Colonic mucosa (tissue), 4 donors: ENCODE results near the gene IFT80. TPM values are rescaled to one million over a fixed set of nuclear protein-coding genes. Genes with fewer than 3 reads are reported as not detected.

Experiments
- DNase-seq: peaks from one replicate; pipeline ENCODE4 v3.0.0-alpha.2; 2020
- H3K27ac ChIP-seq: fragments of 200-600 bp; one replicate; pipeline ENCODE4 v1.8.0; 2021
- H3K27me3 ChIP-seq: fragments of 200-600 bp; one replicate; pipeline ENCODE4 v1.8.0; 2021
- H3K36me3 ChIP-seq: fragments of 200-600 bp; one replicate; pipeline ENCODE4 v1.8.0; 2021
- H3K4me1 ChIP-seq: fragments of 200-600 bp; one replicate; pipeline ENCODE4 v1.8.0; 2021; ENCODE audit warnings: mild to moderate bottlenecking
- H3K4me3 ChIP-seq: fragments of 200-600 bp; one replicate; pipeline ENCODE4 v1.8.0; 2021
- H3K9ac ChIP-seq, 2 donors: one replicate each; pipeline ENCODE4 v1.7.0; 2013; ENCODE audit warnings: control low read depth in 2 of 2, low read depth in 2 of 2, low read length in 2 of 2
- H3K9me3 ChIP-seq: fragments of 200-600 bp; one replicate; pipeline ENCODE4 v1.8.0; 2021
- CTCF ChIP-seq: fragments of 200-600 bp; IDR thresholded peaks from one replicate; pipeline ENCODE4 v1.8.0; 2022; ENCODE audit warnings: antibody characterized with exemption, mild to moderate bottlenecking
- intact Hi-C: fragments of 100-400 bp; cut with DNase I; formaldehyde crosslinking; loops from one replicate; pipeline ENCODE4 v1.14.1; 2022
- total RNA-seq, 2 donors: library from RNA; stranded (reverse); fragmentation: NEBNext Ultra II Directional in 1 of 2; extraction: Animal tissue kit (Norgen Biotek cat#: 25700) in 1 of 2; gene quantifications; one replicate each; pipeline ENCODE4 v1.2.1, GENCODE V29; 2021
- donor health status: healthy.
- donor health status: DM: no; HTN: no; CAD: no.
- donor health status: DM: no; HTN: no; CAD: no.

Gene IFT80
- total RNA-seq, 2 donors from 2014 or later = 13.1 to 13.8 TPM

GRCh38 chr3:160403796-160404470, 4.9 kb upstream of the IFT80 start:
- Histone ChIP-seq H3K4me1 (no peaks in the 10 kb centered on the region), H3K4me3 (no peak overlapping the region), H3K9me3 (no peaks in the 10 kb centered on the region), H3K27me3 (no peaks in the 10 kb centered on the region), H3K9ac (peak overlapping the region in 1 of 2 donors; percentile 34), H3K27ac (no peak overlapping the region), H3K36me3 (no peaks in the 10 kb centered on the region)
- no peak for TF ChIP-seq CTCF
- no peak for DNase-seq
- intact Hi-C loops = no loop called here

GRCh38 chr3:160403028-160403545, 4.1 kb upstream of the IFT80 start:
- no peaks in the 10 kb centered on the region for H3K4me1 ChIP-seq
- no peaks in the 10 kb centered on the region for H3K36me3 ChIP-seq
- H3K9ac ChIP-seq = peak overlapping the region in 1 of 2 donors; percentile 73
- H3K9me3 ChIP-seq = no peaks in the 10 kb centered on the region
- no peak for DNase-seq
- intact Hi-C loops = no loop called here
- no peaks in the 10 kb centered on the region for H3K27me3 ChIP-seq
- no peak overlapping the region for H3K27ac ChIP-seq
- peak overlapping the region; percentile 52 for H3K4me3 ChIP-seq
- TF ChIP-seq CTCF = no peak

- H3K4me1 ChIP-seq = no peaks in the 10 kb centered on the region
- TF ChIP-seq CTCF = no peak
- DNase-seq = no peak
- H3K9ac ChIP-seq = peak overlapping the region in 1 of 2 donors; percentile 73
- H3K4me3 ChIP-seq = peak overlapping the region; percentile 52
- no peaks in the 10 kb centered on the region for H3K36me3 ChIP-seq
- intact Hi-C loops = no loop called here
- H3K27ac ChIP-seq = no peak overlapping the region
- H3K9me3 ChIP-seq = no peaks in the 10 kb centered on the region
- H3K27me3 ChIP-seq = no peaks in the 10 kb centered on the region
Measured at GRCh38 chr3:160402221-160403027, 3.4 kb upstream of the IFT80 start.

GRCh38 chr3:160401291-160402095, 2.5 kb upstream of the IFT80 start:
- no peaks in the 10 kb centered on the region for H3K27me3 ChIP-seq
- peak; percentile 37 for DNase-seq
- peak overlapping the region; percentile 87 to 91 for H3K9ac ChIP-seq
- peak overlapping the region; percentile 52 for H3K4me3 ChIP-seq
- intact Hi-C loops = no loop called here
- no peak for TF ChIP-seq CTCF
- no peaks in the 10 kb centered on the region for H3K4me1 ChIP-seq
- H3K9me3 ChIP-seq = no peaks in the 10 kb centered on the region
- H3K27ac ChIP-seq = peak overlapping the region; percentile 87
- H3K36me3 ChIP-seq = no peaks in the 10 kb centered on the region

GRCh38 chr3:160400702-160401150, 1.7 kb upstream of the IFT80 start:
- TF ChIP-seq CTCF = no peak
- Histone ChIP-seq H3K9ac (peak overlapping the region; percentile 87 to 91), H3K27ac (peak overlapping the region; percentile 87), H3K9me3 (no peaks in the 10 kb centered on the region), H3K36me3 (no peaks in the 10 kb centered on the region), H3K4me3 (peak overlapping the region; percentile 52), H3K27me3 (no peaks in the 10 kb centered on the region), H3K4me1 (no peaks in the 10 kb centered on the region)
- DNase-seq = peak; percentile 27
- intact Hi-C loops = no loop called here
